ENCODE results near the gene SSBP3.

Gene SSBP3

GRCh38 chr1:54302549-54302948, 103.6 kb downstream of the SSBP3 start:
- no peak for DNase-seq

- DNase-seq = no peak
Observed at GRCh38 chr1:54301497-54301896, 104.7 kb downstream of the SSBP3 start.

DNA sequence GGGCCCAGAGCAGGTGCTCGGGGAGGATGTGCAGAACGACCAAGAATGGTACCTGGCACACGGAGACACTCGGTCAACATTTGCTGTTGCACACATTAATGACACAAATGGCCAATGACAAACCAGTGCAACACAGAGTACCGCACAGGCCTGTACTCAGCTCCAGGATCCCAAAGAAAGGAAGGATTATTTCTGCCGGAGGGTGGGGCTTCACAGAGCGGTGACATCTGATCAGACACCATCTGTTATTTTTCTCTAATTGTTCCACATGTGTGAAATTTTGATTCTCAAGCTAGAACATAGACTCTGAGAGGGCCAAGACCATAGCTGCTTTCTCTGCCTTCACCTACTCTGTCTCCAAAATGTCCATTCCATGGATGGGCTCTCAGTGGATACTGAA, 105.8 kb downstream of the SSBP3 start:
- no peak for DNase-seq

DNA sequence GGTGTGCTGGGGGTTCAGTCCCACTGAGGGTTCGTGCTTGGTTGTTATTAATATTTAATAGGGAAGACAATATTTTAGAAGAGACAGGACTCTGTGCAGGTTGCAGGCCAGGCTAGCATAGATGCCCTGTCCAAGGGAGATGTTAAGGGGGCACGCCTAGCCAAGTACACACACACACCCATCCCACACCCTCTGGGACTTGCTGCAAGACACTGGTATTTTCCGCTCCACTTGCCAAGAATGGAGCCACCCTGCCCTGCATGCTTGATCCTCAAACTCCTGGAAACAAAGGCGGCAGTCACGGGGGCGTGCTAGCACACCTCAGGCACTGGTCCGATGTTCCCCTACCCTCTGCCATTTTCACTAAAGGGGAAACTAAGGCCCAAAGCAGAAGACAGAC, 107.2 kb downstream of the SSBP3 start:
- DNase-seq = no peak

DNA sequence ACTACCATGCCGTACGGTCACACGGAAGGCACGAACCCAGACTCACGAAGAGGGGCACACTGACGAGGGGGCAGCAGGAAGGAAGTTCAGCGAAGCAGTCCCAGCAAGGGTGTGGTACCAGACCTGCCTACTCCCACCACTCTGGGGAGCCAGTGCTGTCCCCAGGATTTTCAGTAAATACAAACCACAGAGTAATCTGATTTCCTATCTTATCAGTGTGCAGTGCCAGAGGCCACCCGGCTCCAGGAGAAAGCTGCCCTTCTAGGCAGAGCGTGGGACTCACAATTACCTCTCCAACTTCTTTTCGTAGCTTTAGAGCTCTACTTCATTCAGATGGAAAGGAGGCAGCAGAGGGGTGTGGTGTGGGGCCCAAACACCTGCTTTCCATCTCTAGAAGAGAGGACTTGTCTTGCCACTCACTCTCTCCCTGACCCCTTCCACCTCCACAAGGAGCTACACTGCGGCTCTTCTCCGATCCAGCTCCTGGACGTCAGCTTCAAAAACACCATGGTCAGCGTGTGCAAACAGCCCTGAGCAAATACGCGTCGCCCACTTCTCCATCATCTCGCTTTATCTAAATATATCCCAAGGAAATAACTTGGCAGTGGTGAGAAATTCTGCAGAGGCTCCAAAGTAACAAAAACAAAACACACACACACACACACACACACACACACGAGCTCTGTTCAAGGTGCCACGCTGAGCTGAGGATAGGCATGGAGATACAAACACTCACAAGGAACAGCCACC, 107.7 kb downstream of the SSBP3 start:
- DNase-seq = no peak

DNA sequence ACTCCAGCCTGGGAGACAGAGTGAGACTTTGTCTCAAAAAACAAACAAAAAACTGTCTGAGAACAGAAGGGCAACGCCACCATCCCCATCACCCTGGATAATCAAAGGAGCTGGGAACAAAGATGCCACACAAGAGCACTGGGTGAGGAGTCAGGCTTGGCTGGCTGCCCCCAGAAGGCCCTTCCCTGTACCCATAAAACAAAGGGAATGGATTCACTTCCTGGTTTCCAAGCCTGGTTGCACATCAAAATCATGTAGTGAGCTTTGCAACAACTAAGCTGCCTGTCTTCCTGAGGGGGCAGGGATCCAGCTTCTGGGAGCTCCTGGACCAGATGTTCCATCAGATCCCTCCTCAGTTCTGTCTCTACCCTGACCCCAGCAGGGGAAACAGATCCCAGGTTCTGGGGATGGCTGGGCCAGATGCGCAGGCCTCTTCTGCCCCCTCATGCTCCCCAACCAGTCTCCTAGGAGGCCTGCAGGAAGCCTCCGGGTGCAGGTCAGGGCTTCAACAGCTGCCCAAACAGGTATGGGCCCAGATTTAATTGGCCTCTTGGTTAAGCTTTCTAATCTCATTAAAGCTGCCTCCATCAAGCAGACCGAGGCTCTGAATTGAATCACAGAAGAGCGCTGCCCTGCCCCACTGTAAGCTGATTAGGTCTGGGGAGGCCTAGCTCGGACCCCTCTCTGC, 108.5 kb downstream of the SSBP3 start:
- peak; percentile 43 for DNase-seq

GRCh38 chr1:54296666-54297065, 109.5 kb downstream of the SSBP3 start:
- DNase-seq = no peak

DNA sequence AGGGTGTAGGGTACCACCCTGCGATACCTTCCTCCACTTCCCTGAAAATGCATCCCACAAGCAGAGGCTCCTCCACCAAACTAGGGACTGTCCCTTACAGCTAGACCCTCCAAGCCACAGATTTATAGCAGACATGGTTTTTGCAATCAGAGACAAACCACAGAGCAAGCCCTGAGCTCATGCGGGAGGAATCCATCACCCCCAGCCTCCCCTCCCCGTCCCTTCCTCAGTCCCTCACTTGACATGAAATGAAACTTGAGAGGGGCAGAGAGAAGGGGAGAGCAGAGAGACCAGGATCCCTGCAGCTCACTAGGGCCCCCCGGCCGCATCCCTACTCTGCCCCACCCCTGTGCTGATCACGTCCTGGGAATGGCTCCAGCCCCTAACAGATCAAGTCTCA, 111.3 kb downstream of the SSBP3 start:
- peak; percentile 76 for DNase-seq

- DNase-seq = no peak
Observed at GRCh38 chr1:54292002-54292911, 113.9 kb downstream of the SSBP3 start.

DNA sequence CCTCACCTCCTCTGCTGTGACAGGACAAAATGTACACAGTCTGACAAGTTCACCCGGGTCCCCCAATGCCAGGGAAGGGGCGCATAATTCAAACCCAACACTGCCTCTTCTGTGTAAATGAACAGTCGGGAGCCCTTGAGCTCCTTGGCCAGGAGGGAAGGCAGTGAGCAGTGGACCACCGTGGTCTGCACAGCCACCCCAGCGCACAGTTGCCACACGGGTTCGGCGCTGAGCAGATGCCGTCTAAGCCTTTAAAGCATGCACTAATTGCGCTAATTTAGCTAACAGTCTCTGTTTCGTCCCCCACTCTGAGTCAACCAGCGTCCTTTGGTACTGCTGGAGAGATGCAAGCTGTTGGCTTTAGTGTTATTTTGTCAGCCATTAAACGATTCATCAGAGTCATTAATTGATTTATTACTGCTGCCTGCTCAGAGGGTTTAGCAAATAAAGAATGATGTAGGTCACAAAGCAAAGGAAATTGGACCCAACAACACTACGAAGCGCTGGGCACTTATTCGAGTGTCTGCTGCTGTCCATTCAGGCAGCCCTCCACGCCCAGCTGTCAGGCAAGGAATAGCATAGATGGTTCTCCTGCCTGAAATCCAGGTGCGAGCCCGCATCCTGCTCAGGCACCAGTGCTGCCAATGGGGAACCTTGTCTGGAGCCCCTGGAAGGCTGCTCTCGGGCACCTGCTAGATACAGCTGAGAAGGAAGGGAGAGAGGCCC, 114.8 kb downstream of the SSBP3 start:
- DNase-seq = no peak

DNA sequence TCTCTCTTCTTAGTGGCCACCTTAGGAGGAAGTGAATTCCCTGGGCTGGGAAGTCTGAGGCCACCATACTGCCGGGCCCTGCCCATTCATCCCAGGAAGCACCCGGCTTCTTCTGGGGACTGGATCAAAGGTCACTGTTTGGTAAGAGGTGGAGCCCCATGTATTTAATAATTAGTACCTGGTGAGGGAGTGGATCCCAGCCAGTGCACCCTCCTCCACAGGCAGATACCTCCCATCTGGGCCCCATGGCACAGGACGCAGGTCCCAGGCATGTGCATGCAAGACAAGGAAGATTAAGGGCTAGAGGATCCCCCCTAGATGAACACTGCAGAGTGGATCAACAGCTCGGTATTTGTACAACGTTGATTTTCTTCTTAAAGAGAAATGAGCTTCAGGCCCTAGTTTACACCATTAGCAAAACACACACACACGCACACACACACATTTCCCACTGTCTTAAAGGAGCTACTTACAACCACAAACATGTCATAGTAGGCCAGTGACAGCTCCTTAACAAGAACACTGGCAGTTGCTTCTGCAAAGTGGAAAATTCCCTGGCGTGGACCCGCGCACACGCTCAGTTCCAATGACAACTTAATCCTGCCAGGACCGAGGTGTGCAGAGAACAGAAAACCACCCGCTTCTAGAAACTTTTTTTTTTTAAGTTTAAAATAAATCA, 115.5 kb downstream of the SSBP3 start:
- peak; percentile 39 for DNase-seq

DNA sequence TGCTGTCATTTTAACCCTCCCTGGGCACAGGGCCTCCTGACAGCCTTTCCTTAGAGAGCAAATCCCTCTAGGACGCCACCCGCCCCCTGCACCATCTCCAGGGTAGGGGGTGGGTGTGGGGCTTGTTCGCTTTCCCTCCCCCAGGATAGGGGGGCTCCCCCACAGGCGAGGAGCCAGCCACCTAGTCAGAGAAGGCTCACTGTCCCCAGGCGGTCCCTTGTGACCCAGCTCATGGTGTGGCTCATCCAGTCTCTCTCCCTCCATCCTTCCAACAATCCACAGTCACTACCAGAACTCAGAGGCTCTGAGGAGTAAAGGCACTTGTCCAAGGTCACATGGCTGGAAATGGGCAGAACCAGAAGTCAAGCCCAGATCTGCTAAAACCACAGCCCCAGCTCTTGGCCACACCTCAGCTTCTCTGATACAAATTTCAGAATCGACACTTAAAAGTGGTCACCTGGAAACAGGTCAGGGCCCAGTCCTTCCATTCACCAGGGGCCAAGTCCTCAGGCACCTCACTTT, 116.4 kb downstream of the SSBP3 start:
- DNase-seq = no peak

GRCh38 chr1:54287801-54288211, 118.4 kb downstream of the SSBP3 start:
- DNase-seq = no peak

DNA sequence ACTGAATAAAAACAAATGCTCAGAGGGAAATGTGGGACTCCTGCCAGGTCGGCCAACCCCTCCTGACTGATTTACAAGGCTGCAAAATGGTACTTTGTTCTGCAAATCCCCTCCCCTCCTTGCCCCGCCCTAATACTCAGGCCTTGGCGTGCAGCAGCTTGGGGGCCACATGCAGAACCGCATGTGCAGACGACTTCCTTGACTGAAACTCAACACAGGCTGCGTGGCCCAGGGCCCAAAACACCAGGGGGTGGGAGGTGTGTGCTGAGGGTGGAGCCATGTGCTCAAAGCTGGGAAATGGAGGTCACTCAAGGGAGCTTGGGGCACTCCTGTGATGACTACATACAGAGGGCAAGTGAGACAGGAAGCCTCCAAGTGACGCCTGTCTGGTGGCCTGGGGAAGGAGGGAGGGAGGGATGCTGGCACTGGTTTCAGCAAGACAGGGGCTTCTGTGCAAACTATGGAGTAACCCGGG, 119.0 kb downstream of the SSBP3 start:
- peak; percentile 96 for DNase-seq

DNA sequence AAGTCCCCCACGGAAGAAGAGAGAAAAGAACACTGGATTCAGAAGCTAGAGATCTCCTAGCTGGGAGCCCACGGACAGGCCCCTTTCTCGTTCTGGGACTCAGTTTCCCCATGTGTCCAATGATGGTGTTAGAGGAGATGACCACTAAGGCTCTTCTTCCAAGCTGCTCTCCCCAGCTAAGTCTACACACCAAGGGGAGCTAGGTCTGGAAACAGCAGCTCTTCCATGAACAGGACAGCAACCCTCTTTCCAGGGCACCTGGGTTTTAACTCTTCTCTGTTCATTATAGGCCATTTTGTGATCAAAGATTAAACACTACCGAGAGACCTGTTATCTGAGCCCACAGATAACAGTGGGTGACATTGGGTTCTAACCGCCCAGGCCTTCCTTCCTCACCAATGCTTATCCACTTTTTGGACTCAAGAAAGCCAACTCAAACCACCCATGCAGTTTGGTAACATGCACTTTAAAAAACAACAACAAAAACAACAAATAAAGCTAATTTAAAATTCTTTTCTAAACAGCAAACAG, 120.3 kb downstream of the SSBP3 start:
- no peak for DNase-seq

- no peak for DNase-seq
Observed at GRCh38 chr1:54284781-54285529, 121.2 kb downstream of the SSBP3 start.

DNA sequence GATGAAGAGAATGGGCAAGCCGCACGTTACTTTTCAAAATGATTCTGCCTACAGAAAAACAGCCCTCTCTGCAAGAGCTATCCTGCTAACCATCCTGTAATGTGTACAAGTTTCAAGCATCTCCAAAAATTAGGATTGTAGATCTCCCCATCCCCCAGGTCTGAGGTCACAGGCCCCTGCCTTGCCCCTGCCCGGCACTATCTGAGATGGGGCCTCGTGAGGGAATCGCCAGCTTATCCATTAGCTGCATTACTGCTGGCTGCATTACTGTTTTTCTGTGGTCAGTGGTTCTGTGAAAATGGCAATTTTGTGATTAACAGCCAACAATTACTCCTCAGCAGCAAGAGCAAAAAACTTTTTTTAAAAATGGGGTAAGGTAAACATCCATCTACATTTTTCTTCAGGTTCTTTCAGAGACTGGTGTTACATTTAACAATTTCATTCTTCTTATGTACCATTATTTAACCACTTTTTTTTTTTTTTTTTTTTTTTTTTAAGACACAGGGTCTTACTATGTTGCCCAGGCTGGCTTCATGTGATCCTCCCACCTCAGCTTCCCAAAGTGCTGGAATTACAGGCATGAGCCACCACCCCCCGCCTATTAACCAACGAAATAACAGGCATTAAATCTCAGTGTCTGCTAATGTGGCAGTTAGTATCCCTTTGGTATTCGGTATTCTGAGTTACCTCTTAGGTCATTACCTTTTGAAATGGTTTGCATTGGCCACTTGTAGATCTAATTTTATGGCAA, 122.4 kb downstream of the SSBP3 start:
- no peak for DNase-seq

DNA sequence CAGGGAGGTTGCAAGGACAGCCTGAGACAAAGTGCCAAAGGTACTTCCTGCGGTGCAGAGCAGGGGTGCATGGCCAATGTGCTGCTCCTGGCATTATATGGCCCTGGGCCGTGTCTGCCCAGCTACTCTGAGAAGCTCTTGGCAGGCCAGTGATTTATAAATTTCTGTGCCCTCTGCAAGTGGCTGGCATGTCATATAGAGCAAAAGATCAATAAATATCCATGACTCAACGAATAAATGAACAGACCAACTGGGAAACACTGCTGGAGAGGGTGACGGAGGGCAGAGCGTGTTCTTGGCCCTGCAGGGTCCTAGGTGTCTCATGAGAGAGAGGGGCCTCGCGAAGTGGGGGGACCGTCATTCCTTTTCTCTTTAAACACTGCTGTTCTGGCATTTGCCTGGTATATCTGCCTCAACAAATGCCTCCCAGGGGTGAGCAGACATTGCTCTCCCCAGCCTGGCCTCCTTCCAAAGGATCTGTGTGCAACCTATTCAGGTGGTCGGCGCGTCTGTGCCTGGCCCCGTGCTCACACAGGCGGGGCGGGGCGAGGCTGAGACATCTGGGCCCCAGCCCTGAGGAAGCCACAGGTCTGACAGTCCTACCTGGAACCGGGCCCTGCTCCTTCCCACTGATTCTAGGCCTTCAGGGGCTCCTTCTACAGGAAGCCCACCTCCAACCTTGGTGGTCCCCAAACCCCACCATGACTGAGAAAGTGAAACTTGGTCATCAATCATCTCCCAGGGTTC, 123.9 kb downstream of the SSBP3 start:
- no peak for DNase-seq

GRCh38 chr1:54280651-54281050, 125.5 kb downstream of the SSBP3 start:
- no peak for DNase-seq

All from fibroblast of upper back skin (primary cell).